Upper lobe of left lung (tissue), 4 donors: Measurements from ENCODE around the gene PCGF3.

Source experiments
- POLR2A ChIP-seq, 4 donors: fragments of 450-650 bp; IDR thresholded peaks; one replicate each; pipeline ENCODE4 v1.5.1; 2016 to 2017; ENCODE audit warnings: antibody characterized with exemption in 4 of 4, mild to moderate bottlenecking in 2 of 4
- TF ChIP-seq, protein P1 (sequence below), 6 experiments: fragments of 450-650 bp in 4 of 6; fragments of 200-600 bp in 2 of 6; sonication (generic) in 2 of 6; IDR thresholded peaks; one replicate each; pipeline ENCODE4 v1.5.1; 2016 to 2019; ENCODE audit warnings: antibody characterized with exemption in 6 of 6

DNA sequence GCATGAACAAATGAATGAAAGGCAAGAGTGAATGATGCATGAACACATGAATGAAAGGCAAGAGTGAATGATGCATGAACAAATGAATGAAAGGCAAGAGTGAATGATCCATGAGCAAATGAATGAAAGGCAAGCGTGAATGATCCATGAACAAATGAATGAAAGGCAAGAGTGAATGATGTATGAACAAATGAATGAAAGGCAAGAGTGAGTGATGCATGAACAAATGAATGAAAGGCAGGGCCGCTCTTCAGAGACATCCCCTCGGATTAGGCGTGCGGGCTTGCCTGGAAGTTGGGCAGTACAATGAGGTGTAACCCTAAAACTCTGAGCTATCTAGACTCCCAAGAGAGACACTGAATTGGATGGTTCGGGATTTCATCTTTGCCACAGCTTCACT is 3.7 kb downstream of the PCGF3 start:
- TF ChIP-seq, protein P1, sequence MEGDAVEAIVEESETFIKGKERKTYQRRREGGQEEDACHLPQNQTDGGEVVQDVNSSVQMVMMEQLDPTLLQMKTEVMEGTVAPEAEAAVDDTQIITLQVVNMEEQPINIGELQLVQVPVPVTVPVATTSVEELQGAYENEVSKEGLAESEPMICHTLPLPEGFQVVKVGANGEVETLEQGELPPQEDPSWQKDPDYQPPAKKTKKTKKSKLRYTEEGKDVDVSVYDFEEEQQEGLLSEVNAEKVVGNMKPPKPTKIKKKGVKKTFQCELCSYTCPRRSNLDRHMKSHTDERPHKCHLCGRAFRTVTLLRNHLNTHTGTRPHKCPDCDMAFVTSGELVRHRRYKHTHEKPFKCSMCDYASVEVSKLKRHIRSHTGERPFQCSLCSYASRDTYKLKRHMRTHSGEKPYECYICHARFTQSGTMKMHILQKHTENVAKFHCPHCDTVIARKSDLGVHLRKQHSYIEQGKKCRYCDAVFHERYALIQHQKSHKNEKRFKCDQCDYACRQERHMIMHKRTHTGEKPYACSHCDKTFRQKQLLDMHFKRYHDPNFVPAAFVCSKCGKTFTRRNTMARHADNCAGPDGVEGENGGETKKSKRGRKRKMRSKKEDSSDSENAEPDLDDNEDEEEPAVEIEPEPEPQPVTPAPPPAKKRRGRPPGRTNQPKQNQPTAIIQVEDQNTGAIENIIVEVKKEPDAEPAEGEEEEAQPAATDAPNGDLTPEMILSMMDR (IDR thresholded peaks at IDR 0.05) = no peak
- TF ChIP-seq POLR2A (IDR thresholded peaks at IDR 0.05) = no peak
